Limb (tissue), 2 donors: Measurements from ENCODE around the gene TERT.
"Not testable (repeated sequence)": the region's sequence is repeated elsewhere in the genome, so short reads cannot be mapped to it uniquely, and the experiment has no call there.

Experiments
- DNase-seq, 2 donors: peaks; one replicate each; pipeline ENCODE4 v3.0.0-alpha.2; 2016; ENCODE audit errors: extremely low spot score in 2 of 2

The TERT gene

DNA sequence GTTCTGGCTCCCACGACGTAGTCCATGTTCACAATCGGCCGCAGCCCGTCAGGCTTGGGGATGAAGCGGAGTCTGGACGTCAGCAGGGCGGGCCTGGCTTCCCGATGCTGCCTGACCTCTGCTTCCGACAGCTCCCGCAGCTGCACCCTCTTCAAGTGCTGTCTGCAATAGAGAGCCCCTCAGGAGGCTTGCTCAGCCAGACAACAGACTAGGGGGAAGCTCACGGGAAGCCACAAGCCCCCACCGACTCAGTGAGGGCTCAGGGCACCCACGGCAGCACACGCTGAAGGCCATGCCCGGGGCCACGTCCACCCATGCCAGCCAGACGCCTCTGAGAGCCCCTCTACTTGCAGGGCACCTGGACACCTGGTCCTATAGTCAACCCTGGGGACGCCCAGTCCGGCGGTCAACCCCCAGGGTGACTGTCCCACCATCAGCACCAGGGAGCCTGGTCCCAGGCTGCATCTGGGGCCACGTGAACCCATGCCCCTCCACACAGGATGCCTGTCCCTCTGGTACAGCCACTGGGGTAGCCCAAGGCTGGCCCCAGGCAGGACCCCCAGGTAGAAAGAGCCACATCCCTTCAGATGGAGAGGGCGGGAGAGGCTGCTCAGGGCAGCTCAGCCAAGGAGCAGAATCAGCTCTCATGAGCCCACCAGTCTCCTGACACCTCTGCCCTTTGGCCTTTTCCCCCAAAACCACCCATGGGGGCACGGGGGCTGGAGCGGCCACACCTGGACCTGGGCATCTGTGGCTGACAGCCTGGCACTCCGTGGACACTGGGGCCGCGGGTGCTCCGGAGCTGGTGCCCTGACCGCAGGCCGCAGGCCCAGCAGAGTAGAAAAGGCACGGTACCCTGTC is 14.5 kb downstream of the TERT start:
- DNase-seq = no peak

DNA sequence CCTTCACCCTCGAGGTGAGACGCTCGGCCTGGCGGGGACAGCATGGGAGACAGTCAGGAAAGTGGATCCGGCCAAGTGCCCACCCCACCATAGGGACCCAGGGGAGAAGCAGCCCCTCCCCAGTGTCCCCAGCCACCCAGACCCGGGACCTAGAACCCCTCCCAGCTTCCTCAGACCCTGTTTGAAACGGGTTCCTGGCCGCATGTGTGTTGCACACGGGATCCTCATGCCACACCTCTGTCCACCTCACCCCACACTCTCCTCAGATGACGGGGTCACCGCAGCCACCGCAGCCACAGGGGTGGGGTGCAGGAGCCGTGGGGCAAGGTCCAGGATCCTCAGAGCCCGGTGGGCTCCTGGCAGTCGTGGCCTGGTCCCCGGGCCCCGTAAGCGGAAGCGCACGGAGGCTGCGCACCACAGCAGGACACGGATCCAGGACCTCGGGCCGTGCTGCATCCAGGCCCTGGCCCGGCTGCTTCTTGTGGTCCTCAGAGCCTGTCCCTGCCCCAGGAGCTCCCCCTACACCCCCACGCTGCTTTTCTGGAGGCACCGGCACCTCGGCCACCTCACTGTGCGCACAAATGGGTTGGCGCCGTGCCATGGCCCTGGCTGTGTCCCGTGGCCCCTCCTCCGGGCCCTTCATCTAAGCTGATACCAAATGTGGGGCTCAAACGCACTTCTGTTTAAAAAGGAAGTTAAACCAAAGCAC is 15.3 kb downstream of the TERT start:
- DNase-seq = no peak

DNA sequence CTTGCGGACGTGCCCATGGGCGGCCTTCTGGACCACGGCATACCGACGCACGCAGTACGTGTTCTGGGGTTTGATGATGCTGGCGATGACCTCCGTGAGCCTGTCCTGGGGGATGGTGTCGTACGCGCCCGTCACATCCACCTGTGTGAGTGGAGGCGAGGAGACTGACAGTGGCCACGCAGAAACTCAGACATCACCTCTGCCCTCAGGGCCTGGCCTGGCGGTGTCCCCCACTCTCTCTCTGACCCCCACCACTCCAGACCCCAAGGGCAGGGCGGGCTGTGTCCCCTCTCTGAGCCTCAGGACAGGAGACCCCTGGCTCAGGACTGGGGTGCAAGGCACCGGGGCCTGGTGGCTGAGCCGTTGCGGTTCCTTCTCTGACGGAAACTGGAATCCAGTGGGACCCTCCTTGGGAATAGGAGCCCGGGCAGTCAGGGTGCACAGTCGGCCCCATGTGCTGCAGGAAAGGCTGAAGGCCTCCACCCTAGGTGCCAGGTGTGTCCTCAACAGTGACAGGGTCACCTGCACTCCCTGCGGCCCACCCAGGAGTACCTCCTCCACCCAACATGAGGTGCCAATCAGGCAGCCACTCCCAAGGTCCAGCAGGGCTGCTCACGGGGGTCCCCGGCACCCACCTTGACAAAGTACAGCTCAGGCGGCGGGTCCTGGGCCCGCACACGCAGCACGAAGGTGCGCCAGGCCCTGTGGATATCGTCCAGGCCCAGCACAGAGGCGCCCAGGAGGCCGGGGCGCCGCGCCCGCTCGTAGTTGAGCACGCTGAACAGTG is 16.0 kb downstream of the TERT start:
- DNase-seq = no peak

DNA sequence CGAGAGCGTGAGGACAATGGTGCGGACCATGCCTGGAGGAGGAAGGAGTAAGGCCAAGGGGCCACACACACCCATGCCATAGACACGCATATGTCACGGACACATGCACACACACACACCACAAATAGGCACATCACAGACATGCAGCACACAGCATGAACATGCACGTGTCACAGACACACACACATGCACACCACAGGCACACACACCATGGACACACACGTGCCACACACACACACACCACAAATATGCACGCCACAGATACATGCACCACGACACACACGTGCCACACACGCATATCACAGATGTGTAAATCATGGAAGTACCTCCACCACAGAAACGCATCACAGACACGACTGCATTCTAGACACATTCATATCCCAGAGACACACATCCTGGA is 16.7 kb downstream of the TERT start:
- no peak for DNase-seq

DNA sequence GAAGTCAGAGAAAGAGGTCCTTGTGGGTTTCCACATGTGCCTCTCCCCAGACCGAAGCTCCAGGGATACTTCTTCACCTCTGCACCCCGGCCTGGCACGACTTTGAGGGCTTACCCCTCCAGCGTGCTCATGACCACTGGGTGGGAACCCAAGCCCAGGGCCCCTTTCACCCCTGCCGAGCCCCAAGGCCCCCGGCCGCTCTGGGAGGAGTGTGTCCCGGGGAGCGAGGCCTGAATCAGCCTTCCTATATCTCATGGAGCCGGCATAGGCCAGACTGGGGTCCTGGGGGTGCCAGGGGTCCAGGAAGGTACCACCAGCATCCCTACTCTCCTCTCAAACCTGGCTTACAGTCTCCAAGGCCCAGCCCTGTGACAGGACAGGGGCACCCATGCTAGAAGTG is 17.1 kb downstream of the TERT start:
- DNase-seq = no peak

DNA sequence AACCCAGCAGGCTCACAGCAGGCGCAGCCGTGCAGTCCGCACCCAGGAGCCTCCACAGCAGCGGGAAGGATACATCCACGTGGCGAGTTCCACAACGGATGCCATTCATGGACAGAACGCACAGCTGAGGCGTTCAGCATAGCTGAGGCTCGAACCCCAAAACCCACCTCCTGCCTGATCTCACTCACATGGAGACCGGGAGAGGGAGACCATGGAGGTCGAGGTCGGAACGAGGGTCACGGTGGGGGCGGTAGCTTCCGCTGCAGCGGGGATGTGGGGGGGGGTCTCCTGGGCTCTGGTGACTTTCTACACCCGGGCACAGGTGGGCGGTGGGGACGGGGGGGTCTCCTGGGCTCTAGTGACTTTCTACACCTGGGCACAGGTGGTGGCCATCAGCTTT is 17.5 kb downstream of the TERT start:
- no peak for DNase-seq

DNA sequence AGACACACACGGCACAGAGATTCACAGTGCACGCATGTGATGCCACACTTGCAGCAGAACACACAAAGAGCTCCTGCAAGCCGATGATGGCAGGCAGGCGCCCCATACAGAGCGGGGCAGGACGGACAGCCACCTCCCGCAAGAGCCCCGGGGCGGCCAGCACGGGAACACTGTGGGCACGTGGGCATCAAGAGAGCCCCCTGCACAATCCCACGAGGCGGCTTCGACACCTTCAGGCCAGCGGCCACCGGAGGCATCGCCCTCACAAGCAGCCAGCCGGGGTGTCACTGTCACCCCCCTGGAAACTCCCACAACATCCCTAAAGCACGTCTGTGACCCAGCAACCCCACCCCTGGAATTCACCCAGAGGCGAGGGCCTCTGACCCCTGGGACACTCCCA is 17.9 kb downstream of the TERT start:
- DNase-seq = no peak

DNA sequence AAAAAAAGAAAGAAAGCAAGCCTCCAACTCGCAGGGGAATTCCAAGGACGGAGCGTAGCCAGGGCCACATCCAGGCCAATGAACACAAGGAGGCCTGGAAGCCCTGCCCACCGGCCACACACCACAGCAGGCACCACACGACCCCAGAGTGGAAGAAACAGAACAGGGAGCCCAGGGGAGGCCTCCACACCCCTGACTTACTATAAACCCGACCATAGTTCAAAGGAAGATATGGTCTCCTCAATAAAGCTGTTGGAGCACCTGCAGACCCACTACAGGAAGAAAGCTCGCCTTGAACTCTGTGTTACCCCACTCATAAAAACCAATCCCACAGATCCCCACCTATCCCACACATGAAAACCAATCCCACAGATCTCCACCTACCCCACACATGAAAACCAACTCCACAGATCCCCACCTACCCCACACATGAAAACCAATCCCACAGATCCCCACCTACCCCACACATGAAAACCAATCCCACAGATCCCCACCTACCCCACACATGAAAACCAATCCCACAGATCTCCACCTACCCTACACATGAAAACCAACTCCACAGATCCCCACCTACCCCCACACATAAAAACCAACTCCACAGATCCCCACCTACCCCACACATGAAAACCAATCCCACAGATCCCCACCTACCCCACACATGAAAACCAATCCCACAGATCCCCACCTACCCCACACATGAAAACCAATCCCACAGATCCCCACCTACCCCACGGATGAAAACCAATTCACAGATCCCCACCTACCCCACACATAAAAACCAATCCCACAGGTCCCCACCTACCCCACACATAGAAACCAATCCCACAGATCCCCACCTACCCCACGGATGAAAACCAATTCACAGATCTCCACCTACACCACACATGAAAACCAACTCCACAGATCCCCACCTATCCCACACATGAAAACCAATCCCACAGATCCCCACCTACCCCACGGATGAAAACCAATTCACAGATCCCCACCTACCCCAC is 19.2 kb downstream of the TERT start:
- not testable (repeated sequence) for DNase-seq

DNA sequence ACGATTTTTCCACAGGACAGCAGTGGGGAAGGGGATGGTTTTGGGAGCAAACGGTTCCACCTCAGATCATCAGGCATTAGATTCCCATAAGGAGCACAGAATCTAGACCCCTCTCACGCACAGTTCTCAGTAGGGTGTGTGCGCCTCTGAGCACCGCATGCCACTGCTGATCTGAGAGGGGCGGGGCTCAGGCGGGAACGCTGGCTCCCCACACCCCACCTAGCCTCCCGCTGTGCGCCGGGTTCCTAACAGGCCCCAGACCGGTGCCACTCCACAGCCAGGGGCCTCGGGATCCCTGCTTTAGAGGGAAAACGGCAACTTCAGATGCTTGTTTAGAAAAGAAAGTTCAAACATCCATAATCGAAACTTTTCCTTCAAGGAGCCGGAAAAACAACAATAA is 20.4 kb downstream of the TERT start:
- no peak for DNase-seq

DNA sequence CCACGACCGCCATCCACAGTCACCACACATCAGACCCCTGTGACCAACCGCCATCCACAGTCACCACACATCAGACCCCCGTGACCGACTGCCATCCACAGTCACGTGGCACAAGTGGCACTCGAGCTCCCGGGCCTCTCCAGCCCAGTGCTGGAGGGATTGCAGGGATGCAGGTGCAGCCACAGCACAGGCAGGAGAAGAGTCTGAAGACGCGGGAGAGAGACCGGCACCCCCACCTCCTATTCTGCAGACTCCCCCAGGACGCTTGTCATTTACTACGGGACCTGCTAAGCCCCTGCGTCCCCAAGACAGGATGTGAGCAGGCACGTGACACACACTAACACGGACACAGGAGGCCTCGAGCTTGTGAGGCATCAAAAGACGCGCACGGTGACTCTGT is 21.1 kb downstream of the TERT start:
- DNase-seq = no peak

DNA sequence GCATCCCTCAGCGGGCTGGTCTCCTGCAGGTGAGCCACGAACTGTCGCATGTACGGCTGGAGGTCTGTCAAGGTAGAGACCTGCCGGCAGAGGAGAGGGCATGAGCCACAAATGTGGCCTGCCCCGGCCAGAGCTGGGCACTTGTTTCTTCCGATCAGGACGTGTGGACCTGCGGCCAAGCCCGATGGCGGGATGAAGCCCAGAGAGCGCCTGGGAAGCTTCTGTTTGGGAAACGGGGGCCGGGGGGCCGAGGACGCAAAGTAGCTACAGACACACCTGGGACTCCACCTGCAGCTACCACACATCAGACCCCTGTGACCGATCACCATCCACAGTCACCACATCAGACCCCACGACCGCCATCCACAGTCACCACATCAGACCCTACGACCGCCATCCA is 22.7 kb downstream of the TERT start:
- DNase-seq = no peak

DNA sequence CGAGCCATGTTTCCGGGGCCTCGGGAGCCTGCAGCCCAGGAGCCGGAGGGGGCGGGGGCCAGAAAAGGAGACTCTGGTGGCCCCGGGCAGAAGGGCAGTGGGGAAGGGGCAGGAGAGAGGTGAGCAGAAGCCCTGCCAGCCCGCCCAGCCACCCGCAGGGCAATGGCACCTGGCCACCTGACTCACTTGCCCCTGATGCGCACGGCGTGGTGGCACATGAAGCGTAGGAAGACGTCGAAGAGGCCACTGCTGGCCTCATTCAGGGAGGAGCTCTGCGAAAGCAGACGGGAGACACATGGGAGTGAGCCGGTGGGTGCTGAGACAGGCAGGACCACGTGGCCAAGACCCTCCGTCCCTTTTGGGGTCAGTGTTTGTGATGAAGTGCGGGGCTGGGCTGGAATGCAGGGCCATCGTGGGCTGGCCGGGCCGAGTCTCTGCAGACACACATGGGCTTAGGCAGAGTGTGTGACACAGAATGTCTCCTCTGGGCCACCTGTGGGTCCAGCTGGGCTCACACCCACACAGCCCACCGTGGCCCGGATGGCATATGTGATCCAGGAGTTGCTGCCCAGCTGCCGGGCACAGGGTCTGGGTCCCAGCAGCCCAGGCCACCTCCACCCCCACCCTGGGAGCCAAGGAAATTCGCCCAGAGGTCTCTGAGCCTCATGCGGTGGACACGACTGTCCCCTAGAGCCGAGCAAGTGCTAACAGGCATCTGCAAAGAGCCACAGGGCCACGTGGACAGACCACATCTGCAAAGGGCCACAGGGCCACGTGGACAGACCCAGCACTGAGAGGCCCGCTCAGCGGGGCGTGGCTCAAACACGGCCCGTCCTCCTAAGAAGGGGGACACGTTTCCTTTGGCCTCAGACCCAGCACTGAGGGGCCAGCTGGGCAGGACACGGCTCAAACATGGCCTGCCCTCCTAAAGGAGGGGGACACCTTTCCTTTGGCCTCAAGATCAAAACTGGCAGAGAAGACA is 23.6 kb downstream of the TERT start:
- no peak for DNase-seq

DNA sequence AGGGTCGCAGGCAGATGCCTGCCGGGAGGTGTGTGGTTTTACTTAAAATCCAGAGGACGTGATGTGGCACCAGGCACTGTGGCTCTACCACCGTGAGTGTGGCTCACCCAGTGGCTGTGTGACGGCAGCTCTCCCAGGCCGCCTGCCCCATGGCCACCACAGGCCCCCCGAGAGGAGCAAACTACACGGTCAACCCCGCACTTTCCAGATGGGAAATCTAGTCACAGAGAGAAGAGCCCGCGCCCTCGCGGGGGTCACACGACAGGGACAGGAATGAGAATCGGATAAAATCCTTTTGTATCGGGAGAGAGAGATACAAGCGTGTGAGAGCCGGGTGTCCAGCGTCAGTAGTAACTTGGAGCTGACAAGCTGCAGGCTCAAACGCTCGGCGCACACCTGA is 24.4 kb downstream of the TERT start:
- DNase-seq = no peak

DNA sequence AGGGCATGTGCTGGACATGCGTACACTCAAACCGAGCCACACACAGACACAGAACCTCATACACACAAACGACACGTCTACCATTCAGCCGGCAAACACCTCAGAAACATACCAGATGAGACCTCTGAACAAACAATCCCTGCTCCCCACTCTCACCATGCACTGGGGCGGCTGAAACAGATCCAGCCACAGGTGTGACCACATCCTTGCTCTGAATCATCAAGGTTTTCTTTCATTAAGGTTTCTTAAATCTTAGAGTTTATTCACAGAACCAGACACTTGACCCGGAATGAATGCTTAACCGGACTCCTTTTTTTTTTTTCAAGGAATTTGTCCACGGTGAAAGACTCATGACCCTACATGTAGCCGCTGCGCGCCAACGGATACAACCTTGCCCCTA is 26.2 kb downstream of the TERT start:
- no peak for DNase-seq

DNA sequence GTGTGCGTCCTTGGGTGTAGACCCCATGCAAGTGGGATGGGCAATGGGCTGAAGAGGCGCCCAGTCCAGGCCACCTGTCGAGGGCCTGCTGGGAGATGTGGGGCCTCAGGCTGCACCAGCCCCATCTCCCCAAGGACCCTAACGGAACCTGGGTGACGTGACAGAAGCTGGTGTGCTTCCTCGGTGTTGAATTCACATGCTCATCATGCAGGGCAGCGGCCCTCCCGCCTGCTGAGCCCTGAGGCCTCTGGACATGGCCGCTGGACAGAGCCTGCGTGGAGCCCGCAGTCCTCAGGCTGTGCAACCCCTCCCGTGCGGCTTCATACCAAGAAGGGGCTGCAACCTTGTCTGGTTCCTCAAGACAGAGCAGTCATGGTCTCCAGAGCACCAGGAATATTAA is 26.8 kb downstream of the TERT start:
- DNase-seq = no peak

DNA sequence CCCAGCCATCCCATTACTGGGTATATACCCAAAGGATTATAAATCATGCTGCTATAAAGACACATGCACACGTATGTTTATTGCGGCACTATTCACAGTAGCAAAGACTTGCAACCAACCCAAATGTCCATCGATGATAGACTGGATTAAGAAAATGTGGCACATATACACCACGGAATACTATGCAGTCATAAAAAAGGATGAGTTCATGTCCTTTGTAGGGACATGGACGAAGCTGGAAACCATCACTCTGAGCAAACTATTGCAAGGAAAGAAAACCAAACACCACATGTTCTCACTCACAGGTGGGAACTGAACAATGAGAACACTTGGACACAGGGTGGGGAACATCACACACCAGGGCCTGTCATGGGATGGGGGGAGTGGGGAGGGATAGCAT is 27.4 kb downstream of the TERT start:
- DNase-seq = not testable (repeated sequence)

DNA sequence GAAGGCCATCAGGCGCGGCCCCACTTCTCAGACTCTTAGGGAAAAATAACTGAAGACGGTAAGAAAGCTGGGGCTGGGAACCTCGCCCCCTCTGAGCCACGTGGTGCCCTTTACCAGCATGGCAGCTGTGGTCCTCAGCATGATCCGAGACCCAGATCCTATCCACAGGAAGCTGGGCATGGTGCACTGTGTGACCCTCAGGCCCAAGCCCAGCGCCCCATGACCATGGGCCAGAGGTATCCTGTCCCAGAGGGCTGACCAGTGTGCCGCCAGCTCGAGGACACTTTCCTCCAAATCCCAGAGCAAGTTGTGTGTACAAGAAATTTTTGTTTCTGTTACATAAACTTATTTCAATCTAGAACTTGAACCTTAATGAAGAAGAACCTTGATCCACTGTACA is 28.1 kb downstream of the TERT start:
- no peak for DNase-seq

DNA sequence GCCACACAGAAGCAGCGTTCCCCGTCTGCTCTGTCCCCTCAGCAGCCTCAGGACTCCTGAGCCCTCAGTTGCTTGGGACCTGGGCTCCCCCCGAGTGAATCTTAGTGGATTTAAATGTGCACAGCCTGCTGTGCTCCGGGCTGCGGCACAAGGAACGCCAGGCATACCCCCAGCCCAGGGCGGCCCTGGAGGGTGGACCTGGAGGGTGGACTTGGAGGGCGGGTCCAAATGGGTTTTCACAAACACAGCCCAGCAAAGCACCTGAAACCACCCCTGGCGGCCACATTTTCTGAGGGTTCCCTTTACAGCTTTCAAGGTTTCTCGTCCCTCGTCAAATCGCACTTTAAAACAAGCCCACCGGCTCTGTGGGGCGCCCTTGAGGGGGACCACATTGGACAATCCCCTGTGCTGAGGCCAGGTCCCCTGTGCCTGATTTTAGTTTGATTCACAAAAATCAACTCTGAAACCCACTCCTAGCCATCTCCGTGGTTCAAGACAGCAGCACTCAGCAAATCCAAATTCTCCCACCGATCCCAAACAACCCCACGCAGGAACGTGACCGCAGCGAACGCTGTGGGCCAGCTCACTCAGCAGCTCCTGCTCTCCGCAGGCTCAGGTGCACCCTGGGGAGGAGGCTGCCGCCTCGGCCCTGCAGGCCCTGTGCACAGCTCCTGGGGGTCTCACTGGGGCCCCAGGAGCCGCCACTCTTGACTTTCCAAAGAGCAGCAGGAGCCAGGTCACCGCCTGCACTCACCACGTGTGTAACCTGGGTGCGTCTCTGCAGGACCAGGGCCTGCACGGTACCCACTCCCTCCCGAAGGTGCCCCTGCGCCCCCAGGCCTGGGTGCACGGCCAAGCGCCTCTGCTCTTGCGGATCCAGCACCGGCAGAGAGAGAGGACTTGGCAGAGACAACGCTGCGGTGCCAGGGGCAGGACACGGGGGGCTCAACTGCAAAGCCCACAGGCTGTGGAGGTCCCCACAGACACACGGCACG is 29.1 kb downstream of the TERT start:
- DNase-seq = no peak

DNA sequence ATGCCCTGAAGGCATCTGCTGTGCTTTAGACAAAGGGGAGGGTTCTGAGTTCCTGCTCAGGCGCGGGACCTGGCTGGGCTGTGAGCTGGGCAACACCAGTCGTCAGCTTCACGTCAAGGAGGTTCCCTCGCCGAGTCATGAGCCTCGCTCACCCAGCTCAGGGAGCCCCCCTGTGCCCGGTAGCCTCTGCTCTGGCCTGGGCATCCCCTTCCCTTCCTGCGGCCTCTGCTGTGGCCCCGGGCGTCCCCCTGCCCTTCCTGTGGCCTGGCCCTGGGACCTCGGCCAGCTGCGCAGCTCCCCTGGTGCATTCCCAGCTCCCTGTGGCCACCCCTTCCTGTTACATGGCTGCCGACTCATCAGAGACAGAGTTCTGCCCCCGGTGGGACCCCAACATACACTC is 29.8 kb downstream of the TERT start:
- DNase-seq = no peak
